ENCODE measurements around the gene MIS18BP1.
"Not testable (repeated sequence)": the region's sequence is repeated elsewhere in the genome, so short reads cannot be mapped to it uniquely, and the experiment has no call there.

The MIS18BP1 gene

DNA sequence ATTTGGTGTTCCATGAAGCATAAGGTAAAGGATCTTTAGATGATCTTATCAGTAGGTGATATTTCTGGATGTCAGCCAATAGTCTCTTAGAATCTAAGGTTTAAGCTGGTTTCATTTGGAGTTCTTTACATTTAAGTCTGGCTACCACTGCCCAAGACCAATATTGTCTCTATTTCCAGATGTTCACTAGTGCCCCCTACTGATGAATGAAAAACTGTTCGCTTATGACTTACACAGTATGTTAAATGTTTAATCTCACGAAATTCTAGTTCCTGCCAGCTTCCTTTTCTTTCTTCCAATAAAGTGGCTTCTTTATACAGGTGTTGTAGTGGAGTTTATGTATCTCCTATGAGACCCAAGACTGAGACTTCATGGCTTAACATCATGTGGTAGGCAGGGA, 31.8 kb upstream of the MIS18BP1 start:
- H2AFZ ChIP-seq (ENCODE audit: low read depth) = no peak overlapping the region

DNA sequence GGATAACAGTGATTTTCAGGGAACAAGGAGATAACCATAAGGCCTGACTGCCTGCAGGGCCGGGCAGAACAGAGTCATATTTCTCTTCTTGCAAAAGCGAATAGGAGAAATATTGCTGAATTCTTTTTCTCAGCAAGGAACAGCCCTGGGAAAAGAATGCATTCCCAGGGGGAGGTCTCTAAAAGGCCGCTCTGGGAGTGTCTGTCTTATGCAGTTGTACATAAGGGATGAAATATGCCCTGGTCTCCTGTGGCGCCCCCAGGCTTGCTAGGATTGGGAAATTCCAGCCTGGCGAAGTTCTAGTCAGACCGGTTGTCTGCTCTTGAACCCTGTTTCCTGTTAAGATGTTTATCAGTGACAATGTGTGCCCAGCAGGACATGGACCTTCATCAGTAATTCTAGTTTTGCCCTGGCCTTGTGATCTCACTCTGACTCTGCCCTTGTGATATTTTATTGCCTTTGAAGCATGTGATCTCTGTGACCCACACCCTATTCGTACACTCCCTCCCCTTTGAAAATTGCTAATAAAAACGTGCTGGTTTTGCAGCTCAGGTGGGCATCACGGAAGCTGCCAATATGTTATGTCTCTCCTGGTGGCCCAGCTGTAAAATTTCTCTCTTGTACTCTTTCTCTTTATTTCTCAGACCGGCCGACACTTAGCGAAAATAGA, 28.9 kb upstream of the MIS18BP1 start:
- H3K4me2 ChIP-seq = not testable (repeated sequence)

More for the DNA sequence above, 31.8 kb upstream of the MIS18BP1 start:
- H3K4me1 ChIP-seq (ENCODE audit: low read depth, poor library complexity, severe bottlenecking) = no peaks in the 10 kb centered on the region
- TF ChIP-seq, protein P1, sequence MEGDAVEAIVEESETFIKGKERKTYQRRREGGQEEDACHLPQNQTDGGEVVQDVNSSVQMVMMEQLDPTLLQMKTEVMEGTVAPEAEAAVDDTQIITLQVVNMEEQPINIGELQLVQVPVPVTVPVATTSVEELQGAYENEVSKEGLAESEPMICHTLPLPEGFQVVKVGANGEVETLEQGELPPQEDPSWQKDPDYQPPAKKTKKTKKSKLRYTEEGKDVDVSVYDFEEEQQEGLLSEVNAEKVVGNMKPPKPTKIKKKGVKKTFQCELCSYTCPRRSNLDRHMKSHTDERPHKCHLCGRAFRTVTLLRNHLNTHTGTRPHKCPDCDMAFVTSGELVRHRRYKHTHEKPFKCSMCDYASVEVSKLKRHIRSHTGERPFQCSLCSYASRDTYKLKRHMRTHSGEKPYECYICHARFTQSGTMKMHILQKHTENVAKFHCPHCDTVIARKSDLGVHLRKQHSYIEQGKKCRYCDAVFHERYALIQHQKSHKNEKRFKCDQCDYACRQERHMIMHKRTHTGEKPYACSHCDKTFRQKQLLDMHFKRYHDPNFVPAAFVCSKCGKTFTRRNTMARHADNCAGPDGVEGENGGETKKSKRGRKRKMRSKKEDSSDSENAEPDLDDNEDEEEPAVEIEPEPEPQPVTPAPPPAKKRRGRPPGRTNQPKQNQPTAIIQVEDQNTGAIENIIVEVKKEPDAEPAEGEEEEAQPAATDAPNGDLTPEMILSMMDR (conservative IDR thresholded peaks at IDR 0.05; ENCODE audit: low read depth, low read length) = no peak; the same call in 1 of the 2 replicates
- H3K27ac ChIP-seq = no peak overlapping the region
- no peak overlapping the region for H3K9ac ChIP-seq
- H3K4me2 ChIP-seq = no peak overlapping the region
- H3K79me2 ChIP-seq (ENCODE audit: insufficient read depth, low read depth) = no peaks in the 10 kb centered on the region
- H3K27me3 ChIP-seq (ENCODE audit: insufficient read depth, low read depth) = no peaks in the 10 kb centered on the region
- H3K36me3 ChIP-seq (ENCODE audit: insufficient read depth) = no peaks in the 10 kb centered on the region
- no peaks in the 10 kb centered on the region for H4K20me1 ChIP-seq (ENCODE audit: insufficient read depth)
- no peak overlapping the region for H3K4me3 ChIP-seq (IDR thresholded peaks at IDR 0.05; ENCODE audit: insufficient read depth, low read depth, low read length)

DNA sequence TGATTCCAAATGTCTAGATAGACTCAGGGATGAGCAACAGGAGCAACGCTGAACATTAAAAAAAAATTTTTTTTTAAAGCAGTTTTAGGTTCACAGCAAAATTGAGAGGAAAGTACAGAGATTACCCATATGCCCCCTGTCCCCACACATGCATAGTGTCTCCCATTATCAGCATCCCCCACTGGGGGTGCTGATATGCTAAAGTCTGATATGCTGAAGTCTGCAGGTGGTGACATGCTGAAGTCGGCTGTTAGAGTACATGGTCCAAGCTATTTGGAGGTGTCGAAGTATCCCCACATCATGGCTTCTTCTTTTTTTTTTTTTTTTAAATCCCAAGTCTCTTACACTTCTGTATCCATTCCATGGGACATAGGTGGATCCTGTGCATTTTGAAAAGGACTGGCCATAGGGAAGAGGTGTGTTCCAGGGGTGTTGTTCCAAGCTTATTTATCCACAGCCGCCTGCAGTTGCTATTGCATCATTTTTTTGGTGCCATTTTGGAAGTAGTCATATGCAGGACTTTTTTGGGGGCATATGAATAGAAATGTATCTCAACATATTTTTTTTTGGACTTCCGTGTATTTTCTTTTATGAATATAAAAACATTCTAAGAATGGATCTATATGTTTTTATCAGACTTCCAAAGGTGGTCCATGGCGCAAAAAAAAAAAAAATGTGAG, 19.0 kb upstream of the MIS18BP1 start:
- H3K27me3 ChIP-seq (ENCODE audit: insufficient read depth, low read depth) = no peaks in the 10 kb centered on the region
- TF ChIP-seq, protein P1 (conservative IDR thresholded peaks at IDR 0.05; ENCODE audit: low read depth, low read length) = no peak
- H4K20me1 ChIP-seq (ENCODE audit: insufficient read depth) = no peaks in the 10 kb centered on the region
- H3K9ac ChIP-seq = no peak overlapping the region
- no peak overlapping the region for H3K4me2 ChIP-seq
- no peaks in the 10 kb centered on the region for H3K36me3 ChIP-seq (ENCODE audit: insufficient read depth)
- peaks cover 8% of the 10 kb centered on the region for H3K4me1 ChIP-seq (ENCODE audit: low read depth, poor library complexity, severe bottlenecking)
- H2AFZ ChIP-seq (ENCODE audit: low read depth) = no peak overlapping the region
- no peaks in the 10 kb centered on the region for H3K79me2 ChIP-seq (ENCODE audit: insufficient read depth, low read depth)
- no peak overlapping the region for H3K27ac ChIP-seq
- H3K4me3 ChIP-seq (IDR thresholded peaks at IDR 0.05; ENCODE audit: insufficient read depth, low read depth, low read length) = no peak overlapping the region

More for the DNA sequence above, 28.9 kb upstream of the MIS18BP1 start:
- H3K79me2 ChIP-seq (ENCODE audit: insufficient read depth, low read depth); H3K27ac ChIP-seq; H2AFZ ChIP-seq (ENCODE audit: low read depth); H3K4me1 ChIP-seq (ENCODE audit: low read depth, poor library complexity, severe bottlenecking); H4K20me1 ChIP-seq (ENCODE audit: insufficient read depth); H3K27me3 ChIP-seq (ENCODE audit: insufficient read depth, low read depth); H3K9ac ChIP-seq; H3K4me3 ChIP-seq (IDR thresholded peaks at IDR 0.05; ENCODE audit: insufficient read depth, low read depth, low read length); H3K36me3 ChIP-seq (ENCODE audit: insufficient read depth): not testable (repeated sequence)

DNA sequence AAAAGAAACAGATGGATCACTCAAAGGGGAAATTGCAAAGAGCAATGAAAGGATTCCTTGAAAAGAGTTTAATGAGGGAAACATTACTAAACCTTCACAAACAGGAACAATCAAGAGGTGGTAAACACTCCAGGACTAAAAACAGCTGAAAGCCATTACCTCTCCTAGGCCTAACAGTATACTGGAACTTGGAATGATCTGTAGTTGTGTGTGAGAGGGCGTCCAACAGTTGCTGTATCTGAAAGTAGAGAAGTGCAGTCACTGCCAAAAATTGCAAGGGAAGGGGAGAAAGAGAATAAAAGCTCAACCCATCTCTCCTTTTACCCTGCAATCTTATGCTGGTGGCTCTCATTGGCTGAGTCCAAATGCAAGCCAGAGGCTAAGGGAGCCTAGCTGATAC, 17.0 kb upstream of the MIS18BP1 start:
- no peak overlapping the region for H2AFZ ChIP-seq (ENCODE audit: low read depth)
- H3K36me3 ChIP-seq (ENCODE audit: insufficient read depth) = no peaks in the 10 kb centered on the region
- H4K20me1 ChIP-seq (ENCODE audit: insufficient read depth) = no peaks in the 10 kb centered on the region
- TF ChIP-seq, protein P1 (conservative IDR thresholded peaks at IDR 0.05; ENCODE audit: low read depth, low read length) = no peak
- H3K9ac ChIP-seq = no peak overlapping the region
- no peaks in the 10 kb centered on the region for H3K27me3 ChIP-seq (ENCODE audit: insufficient read depth, low read depth)
- H3K27ac ChIP-seq = no peak overlapping the region
- no peak overlapping the region for H3K4me2 ChIP-seq
- peaks cover 8% of the 10 kb centered on the region for H3K4me1 ChIP-seq (ENCODE audit: low read depth, poor library complexity, severe bottlenecking)
- no peaks in the 10 kb centered on the region for H3K79me2 ChIP-seq (ENCODE audit: insufficient read depth, low read depth)
- H3K4me3 ChIP-seq (IDR thresholded peaks at IDR 0.05; ENCODE audit: insufficient read depth, low read depth, low read length) = no peak overlapping the region

DNA sequence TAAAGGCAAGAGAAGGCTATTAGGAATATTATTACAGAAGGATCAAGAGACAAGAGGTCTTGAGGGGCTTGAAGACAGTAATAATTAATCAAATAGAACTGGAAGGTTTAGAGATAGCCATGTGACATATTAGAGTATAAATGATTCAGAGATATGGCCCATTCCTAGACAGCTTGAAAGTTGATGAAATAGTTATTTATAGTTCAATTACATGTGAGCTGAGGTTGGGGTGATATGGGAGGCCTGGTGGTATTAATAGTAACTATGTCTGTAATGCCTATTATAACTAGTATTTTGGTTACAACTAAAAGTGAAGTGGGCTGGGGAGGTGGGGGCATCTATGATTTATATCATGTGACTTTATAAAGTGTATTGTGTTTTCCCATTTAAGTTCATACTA, 14.1 kb upstream of the MIS18BP1 start:
- H3K4me3 ChIP-seq (IDR thresholded peaks at IDR 0.05; ENCODE audit: insufficient read depth, low read depth, low read length) = no peak overlapping the region
- no peaks in the 10 kb centered on the region for H4K20me1 ChIP-seq (ENCODE audit: insufficient read depth)
- H3K79me2 ChIP-seq (ENCODE audit: insufficient read depth, low read depth) = no peaks in the 10 kb centered on the region
- H3K36me3 ChIP-seq (ENCODE audit: insufficient read depth) = no peaks in the 10 kb centered on the region
- H3K4me2 ChIP-seq = no peak overlapping the region
- no peak overlapping the region for H3K9ac ChIP-seq
- TF ChIP-seq, protein P1 (conservative IDR thresholded peaks at IDR 0.05; ENCODE audit: low read depth, low read length) = no peak
- no peak overlapping the region for H3K27ac ChIP-seq
- H2AFZ ChIP-seq (ENCODE audit: low read depth) = no peak overlapping the region
- no peaks in the 10 kb centered on the region for H3K27me3 ChIP-seq (ENCODE audit: insufficient read depth, low read depth)
- H3K4me1 ChIP-seq (ENCODE audit: low read depth, poor library complexity, severe bottlenecking) = peaks cover 8% of the 10 kb centered on the region
